ENCODE results near the gene RNF113A.
"Not testable (repeated sequence)": the region's sequence is repeated elsewhere in the genome, so short reads cannot be mapped to it uniquely, and the experiment has no call there.

RNF113A gene

DNA sequence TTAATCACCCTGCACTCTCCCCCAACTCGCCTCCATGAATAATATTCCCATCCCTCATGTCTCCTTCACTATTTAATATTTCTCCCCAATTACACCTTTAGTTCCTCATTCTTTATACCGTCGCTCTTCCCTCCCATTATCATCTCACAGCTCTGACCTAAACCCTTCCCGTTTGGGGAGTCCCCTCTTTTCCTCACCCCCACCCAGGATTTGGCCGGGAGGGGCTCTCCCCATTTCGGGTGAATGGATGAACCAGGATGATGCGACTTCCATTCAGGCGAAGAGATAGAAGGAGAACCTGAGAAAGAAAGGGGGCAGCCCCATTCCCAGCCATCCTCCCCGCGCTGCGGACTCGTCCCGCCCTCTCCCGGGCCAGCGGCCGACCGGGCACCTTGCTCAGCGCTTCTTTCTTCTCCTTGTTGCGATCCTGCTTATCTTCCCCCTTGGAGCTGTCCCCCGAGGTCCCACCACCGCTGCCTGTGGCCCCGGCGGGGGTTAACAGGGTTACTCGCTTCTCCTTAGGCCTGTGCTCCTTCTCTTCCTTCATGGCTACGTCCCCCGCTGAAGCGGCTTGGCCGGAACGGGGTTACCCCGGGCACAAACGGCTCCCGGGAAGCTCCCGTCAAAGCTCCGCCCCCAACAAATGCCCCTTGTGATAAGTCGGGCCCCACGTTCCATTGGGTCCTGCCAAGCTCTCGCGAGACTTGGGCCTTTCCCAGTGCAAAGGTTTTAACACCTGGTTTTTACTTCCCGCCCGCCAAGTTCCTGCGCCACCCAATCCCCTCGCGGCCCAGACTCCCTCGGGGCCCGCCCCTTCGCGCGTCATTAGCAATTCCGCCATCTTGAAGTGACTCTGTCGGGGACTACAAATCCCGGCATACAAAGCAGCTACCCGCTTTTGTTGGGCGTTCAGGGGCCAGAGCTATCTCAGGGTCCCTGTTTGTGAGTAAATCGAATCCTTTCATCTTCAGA, 18.9 kb downstream of the RNF113A start, which contains the start of gene UPF3B:
Gene UPF3B, minus strand, starts transcription at position 582 of the 972 bp plus-strand sequence. Its CDS starts 35 bp downstream, at position 547.
- DNase-seq (ENCODE audit: extremely low read depth in 1 of 2, low read depth in 1 of 2): peak; percentile 82

DNA sequence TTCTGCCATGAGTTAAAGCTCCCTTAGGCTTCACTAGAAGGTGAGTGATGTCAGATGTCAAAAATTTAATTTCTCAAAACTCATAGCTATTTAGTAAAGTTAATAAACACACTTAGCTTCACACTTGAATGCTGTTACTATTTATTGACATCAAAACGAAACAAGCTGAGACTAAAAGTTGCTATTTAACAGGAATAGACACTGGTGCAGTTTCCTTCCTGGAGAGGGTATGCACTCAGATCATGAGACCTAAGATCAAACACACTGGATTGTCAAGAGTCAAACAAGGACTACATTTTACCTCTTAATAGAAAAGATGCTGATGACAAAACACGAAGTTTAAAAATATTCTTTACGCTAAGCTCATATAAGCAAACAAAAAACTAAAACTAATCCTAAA, 37.6 kb downstream of the RNF113A start:
- DNase-seq (ENCODE audit: extremely low read depth in 1 of 2, low read depth in 1 of 2): no peak

DNA sequence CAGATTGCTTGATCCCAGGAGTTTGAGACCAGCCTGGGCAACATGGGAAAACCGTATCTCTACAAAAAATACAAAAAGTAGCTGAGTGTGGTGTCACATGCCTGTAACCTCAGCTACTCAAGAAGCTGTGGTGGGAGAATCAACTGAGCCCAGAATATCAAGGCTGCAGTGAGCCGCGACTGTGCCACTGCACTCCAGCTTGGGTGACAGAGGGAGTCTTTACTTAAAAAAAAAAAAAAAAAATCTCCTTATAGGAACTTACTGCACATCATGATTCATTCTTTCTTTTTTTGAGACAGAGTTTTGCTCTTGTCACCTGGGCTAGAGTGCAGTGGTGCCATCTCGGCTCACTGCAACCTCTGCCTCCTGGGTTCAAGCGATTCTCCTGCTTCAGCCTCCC, 43.1 kb downstream of the RNF113A start:
- DNase-seq (ENCODE audit: extremely low read depth in 1 of 2, low read depth in 1 of 2): no peak

DNA sequence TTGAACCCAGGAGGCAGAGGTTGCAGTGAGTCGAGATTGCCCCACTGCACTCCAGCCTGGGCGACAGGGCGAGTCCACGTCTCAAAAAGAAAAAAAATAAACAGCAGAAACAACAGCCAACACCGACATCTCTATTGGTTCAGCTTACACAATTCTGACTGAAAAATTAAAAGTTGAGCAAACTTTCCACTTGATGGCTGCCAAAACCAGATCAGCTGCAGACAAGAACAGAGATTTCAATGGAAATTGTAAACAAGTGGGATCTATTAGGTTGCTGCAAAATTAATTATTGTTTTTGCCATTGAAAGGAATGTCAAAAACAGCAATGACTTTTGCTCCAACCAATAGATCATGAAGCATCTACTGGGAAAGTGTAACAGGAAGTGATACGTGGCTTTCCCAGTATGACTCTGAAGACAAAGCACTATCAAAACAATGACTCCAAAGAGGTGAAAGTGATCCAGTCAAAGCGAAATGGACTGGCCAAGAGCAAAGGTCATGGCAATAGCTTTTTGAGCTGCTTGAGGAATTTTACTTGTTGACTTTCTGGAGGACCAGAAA, 45.1 kb downstream of the RNF113A start:
- DNase-seq (ENCODE audit: extremely low read depth in 1 of 2, low read depth in 1 of 2): no peak

DNA sequence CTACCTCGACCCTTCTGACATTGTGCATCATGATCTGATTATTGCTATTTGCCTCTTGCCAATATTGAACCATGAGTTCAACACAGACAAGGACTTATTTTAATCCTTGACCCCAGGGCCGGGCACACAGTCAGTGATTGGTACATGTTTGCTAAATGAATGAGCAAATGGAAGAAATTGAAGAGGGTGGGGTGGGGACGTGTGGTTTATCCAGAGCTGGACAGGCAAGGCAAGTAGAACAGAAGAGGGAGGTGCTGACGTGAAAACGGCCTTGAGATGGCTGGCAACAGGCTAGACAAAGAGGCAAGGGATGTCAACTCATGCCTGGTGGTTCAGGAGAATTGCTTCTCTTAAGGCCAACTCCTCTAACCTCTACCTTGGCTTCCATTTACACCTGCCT, 47.3 kb downstream of the RNF113A start:
- DNase-seq (ENCODE audit: extremely low read depth in 1 of 2, low read depth in 1 of 2): not testable (repeated sequence)

DNA sequence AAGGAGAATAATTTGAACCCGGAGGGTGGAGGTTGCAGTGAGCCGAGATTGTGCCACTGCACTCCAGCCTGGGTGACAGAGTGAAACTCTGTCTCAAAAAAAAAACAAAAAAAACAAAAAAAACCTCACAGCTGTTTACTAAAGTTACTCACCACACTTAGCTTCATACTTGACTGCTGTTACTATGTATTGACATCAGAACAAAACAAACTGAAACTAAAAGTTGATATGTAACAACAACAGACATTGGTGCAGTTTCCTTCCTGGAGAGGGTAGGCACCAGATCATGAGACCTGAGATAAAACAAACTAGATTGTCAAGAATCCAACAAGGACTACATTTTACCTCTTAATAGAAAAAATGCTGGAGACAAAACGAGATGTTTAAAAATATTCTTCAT, 49.8 kb downstream of the RNF113A start:
- DNase-seq (ENCODE audit: extremely low read depth in 1 of 2, low read depth in 1 of 2): not testable (repeated sequence)

Data from activated CD8-positive, alpha-beta memory T cell treated with anti-CD3 and anti-CD28 coated beads for 1 hour (primary cell).